ENCODE results near the gene XRCC6.

Gene XRCC6

GRCh38 chr22:41672780-41673509 is 51.9 kb downstream of the XRCC6 start:
- ATAC-seq, result no peak
- no peak for TF ChIP-seq PPARA (CRISPR knock-in tag; IDR thresholded peaks at IDR 0.05; ENCODE audit: borderline replicate concordance)
- no peak for TF ChIP-seq ARNTL (CRISPR knock-in tag; IDR thresholded peaks at IDR 0.05; ENCODE audit: borderline replicate concordance, low read depth)
- TF ChIP-seq RARB (CRISPR knock-in tag; IDR thresholded peaks at IDR 0.05), result no peak
- TF ChIP-seq ZNF8 (CRISPR knock-in tag; IDR thresholded peaks at IDR 0.05), result no peak
- TF ChIP-seq GLIS3 (CRISPR knock-in tag; IDR thresholded peaks at IDR 0.05), result no peak
- no peak for TF ChIP-seq ZFP3 (CRISPR knock-in tag; IDR thresholded peaks at IDR 0.05)
- TF ChIP-seq ZNF565 (CRISPR knock-in tag; conservative IDR thresholded peaks at IDR 0.05; ENCODE audit: low read depth), result no peak
- TF ChIP-seq TCF4 (CRISPR knock-in tag; IDR thresholded peaks at IDR 0.05; ENCODE audit: borderline replicate concordance), result no peak
- no peak for TF ChIP-seq CREB5 (CRISPR knock-in tag; IDR thresholded peaks at IDR 0.05; ENCODE audit: low read depth)
- TF ChIP-seq ISL1 (CRISPR knock-in tag; IDR thresholded peaks at IDR 0.05), result no peak
- no peak for TF ChIP-seq CSDC2 (CRISPR knock-in tag; IDR thresholded peaks at IDR 0.05)
- no peak for TF ChIP-seq ZC3H10 (CRISPR knock-in tag; IDR thresholded peaks at IDR 0.05)
- TF ChIP-seq BACH2 (CRISPR knock-in tag; IDR thresholded peaks at IDR 0.05; ENCODE audit: borderline replicate concordance), result no peak
- TF ChIP-seq ZNF70 (CRISPR knock-in tag; IDR thresholded peaks at IDR 0.05), result no peak
- no peak for TF ChIP-seq SNAI2 (CRISPR knock-in tag; IDR thresholded peaks at IDR 0.05)

- no peak for ATAC-seq
- TF ChIP-seq PPARA (CRISPR knock-in tag; IDR thresholded peaks at IDR 0.05; ENCODE audit: borderline replicate concordance) (no peak), RARB (CRISPR knock-in tag; IDR thresholded peaks at IDR 0.05) (no peak), TSHZ2 (CRISPR knock-in tag; IDR thresholded peaks at IDR 0.05) (no peak), OSR1 (CRISPR knock-in tag; IDR thresholded peaks at IDR 0.05) (no peak), ZNF8 (CRISPR knock-in tag; IDR thresholded peaks at IDR 0.05) (no peak), GLIS3 (CRISPR knock-in tag; IDR thresholded peaks at IDR 0.05) (no peak), ARNTL (CRISPR knock-in tag; IDR thresholded peaks at IDR 0.05; ENCODE audit: borderline replicate concordance, low read depth) (no peak), ZC3H10 (CRISPR knock-in tag; IDR thresholded peaks at IDR 0.05) (no peak), TCF4 (CRISPR knock-in tag; IDR thresholded peaks at IDR 0.05; ENCODE audit: borderline replicate concordance) (no peak), BACH2 (CRISPR knock-in tag; IDR thresholded peaks at IDR 0.05; ENCODE audit: borderline replicate concordance) (no peak), ZNF565 (CRISPR knock-in tag; conservative IDR thresholded peaks at IDR 0.05; ENCODE audit: low read depth) (no peak), POU6F1 (CRISPR knock-in tag; IDR thresholded peaks at IDR 0.05; ENCODE audit: borderline replicate concordance, low read depth) (no peak), ZFP3 (CRISPR knock-in tag; IDR thresholded peaks at IDR 0.05) (no peak), ISL1 (CRISPR knock-in tag; IDR thresholded peaks at IDR 0.05) (no peak), SNAI2 (CRISPR knock-in tag; IDR thresholded peaks at IDR 0.05) (no peak), CREB5 (CRISPR knock-in tag; IDR thresholded peaks at IDR 0.05; ENCODE audit: low read depth) (no peak), ZFP30 (CRISPR knock-in tag; IDR thresholded peaks at IDR 0.05) (no peak)
Observed at GRCh38 chr22:41674846-41675340, 53.8 kb downstream of the XRCC6 start.

- no peak for ATAC-seq
- TF ChIP-seq BACH2 (CRISPR knock-in tag; IDR thresholded peaks at IDR 0.05; ENCODE audit: borderline replicate concordance) (no peak), TSHZ2 (CRISPR knock-in tag; IDR thresholded peaks at IDR 0.05) (no peak), CSRNP3 (CRISPR knock-in tag; IDR thresholded peaks at IDR 0.05) (no peak), POU6F1 (CRISPR knock-in tag; IDR thresholded peaks at IDR 0.05; ENCODE audit: borderline replicate concordance, low read depth) (no peak), ISL1 (CRISPR knock-in tag; IDR thresholded peaks at IDR 0.05) (no peak), ZFP30 (CRISPR knock-in tag; IDR thresholded peaks at IDR 0.05) (no peak), SNAI2 (CRISPR knock-in tag; IDR thresholded peaks at IDR 0.05) (no peak), ZNF8 (CRISPR knock-in tag; IDR thresholded peaks at IDR 0.05) (no peak), TOX (CRISPR knock-in tag; IDR thresholded peaks at IDR 0.05; ENCODE audit: borderline replicate concordance) (no peak)
Observed at GRCh38 chr22:41676134-41676533, 55.0 kb downstream of the XRCC6 start.

Measured in SK-N-SH treated with all-trans-retinoic acid at 6 μM for 48 hours (cell line).